GM12874 (cell line): ENCODE data around the gene CHST11.

Experiments
- TF ChIP-seq, protein P1 (sequence below): IDR thresholded peaks from 2 replicates; pipeline ENCODE4 v1.5.1; 2011; ENCODE audit warnings: low read depth, mild to moderate bottlenecking, control low read depth, low read length, moderate library complexity; ENCODE audit not compliant: insufficient read depth

The CHST11 gene

DNA sequence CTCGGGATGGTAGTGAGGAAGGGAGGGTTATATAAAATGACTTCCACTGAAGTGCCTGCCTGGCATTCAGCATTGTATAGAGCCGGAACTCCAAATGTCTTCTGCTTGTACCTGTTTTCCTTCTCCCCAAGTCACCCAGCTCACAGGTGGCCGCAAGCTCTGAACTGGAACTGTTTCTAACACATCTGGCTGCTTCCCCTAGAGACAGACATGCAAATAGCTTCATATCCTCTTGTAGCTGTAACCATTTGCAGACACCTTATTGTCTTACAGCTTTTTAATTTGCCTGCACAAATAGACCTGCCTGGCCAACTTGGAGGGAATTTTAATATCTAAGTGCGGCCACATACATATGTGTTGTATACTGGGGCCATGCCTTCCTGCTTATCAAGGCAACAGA lies 126.0 kb downstream of the CHST11 start:
- TF ChIP-seq, protein P1, sequence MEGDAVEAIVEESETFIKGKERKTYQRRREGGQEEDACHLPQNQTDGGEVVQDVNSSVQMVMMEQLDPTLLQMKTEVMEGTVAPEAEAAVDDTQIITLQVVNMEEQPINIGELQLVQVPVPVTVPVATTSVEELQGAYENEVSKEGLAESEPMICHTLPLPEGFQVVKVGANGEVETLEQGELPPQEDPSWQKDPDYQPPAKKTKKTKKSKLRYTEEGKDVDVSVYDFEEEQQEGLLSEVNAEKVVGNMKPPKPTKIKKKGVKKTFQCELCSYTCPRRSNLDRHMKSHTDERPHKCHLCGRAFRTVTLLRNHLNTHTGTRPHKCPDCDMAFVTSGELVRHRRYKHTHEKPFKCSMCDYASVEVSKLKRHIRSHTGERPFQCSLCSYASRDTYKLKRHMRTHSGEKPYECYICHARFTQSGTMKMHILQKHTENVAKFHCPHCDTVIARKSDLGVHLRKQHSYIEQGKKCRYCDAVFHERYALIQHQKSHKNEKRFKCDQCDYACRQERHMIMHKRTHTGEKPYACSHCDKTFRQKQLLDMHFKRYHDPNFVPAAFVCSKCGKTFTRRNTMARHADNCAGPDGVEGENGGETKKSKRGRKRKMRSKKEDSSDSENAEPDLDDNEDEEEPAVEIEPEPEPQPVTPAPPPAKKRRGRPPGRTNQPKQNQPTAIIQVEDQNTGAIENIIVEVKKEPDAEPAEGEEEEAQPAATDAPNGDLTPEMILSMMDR, result no peak

DNA sequence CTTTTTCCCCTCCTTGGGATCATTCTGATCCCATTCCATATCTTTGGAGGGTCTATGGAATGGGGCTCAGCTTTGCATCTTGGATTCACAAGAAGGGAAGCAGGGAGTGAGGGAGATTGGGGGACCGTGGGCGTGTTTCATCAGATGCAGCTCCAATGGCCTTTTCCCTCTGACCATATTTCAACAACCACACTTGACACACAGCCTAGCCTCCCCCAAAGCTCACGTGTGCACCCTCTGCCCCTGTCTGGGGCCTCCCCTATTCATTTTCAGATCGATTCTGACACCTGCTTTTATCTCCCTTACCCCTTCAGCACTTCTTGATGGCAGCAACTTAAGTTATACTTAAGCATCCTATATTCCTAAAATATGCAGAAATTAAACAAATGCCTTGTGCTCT lies 126.6 kb downstream of the CHST11 start:
- TF ChIP-seq, protein P1, result no peak

DNA sequence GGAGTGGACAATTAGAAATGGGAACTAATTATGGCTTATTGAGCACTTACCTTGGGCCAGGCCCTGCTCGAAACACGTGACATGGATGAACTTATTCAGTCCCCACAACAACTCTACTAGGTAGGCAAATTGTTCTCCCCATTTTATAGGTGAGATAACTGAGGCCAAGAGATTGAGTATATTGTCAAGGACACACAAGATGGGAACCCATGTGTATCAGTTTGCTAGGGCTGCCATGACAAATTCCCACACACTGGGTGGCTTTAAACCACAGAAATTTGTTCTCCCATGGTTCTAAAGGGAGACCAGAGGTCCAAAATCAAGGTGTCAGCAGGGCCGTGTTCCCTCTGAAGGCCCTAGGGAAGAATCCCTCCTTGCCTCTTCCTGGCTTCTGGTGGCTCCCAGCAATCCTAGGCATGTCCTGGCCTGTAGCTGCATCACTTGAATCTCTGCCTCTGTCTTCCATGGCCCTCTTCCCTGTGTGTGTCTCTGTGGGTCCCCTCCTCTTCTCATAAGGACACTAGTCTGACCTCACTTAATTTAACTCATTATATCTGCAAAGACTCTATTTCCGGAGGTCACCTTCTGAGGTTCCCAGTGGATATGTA lies 128.8 kb downstream of the CHST11 start:
- TF ChIP-seq, protein P1, result no peak

DNA sequence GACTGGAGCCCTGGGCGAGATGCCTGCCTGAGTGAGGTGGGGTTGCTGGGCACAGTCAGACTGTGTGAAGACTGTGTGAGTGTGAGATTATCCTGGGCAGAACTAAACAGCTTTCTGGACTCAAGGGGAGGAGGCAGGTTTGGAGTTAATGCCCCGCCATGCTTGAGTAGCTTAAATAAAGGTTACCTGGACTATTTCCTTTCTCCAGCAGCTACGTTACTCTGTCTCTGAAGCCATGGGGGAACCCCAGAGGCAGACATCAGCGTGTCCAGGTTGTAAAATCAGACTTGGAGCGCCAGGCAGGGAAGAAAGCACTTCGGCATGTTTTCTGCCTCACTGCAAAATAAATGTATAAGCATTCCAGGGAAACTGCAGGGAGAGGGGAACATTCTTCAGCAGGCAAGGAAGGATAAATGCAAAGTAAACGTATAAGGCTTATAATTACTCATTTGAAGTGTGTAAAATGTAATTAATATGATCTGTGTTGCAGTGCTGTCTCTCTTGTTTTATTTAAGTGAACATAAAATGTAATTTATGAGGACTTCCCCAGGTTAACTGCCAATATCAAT lies 129.7 kb downstream of the CHST11 start:
- TF ChIP-seq, protein P1, result no peak

DNA sequence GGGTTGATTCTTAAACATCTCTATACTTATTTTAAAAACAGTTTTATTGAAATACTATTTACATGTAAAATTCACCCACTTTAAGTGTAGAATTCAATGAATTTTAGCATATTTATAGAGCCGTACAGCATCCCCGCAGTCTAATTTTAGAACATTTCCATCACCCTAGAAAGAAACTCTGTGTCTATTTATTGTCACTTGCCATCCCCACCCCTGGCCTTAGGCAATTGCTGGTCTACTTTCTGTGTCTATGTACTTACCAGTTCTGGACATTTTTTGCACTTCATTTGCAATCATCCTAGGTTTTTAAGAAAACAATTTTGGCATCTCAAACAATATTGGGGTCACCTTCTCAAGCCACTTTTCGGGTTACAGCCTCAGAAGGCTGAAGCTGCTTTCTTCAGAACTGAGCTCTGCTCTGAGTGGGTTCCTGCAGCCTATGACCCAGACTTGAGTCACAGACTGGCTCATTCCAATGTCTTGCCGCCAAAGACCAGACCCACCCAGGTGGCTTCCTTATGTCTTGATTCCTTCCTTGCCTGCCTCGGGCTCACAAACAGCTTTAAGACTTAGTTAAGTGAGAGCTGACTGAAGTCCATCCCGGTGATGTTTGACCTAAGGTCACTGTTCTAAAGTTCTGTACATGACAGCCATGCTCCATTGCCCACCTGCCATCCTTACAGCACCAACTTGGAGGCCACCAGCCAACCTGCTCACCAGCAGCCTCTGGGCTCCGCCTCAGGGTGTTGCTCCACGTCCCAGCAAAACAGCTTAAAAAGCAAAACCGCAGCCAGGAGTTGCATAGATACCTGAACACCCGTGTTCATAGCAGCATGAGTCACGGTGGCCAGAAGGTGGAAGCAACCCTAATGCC lies 131.5 kb downstream of the CHST11 start:
- TF ChIP-seq, protein P1, result no peak

DNA sequence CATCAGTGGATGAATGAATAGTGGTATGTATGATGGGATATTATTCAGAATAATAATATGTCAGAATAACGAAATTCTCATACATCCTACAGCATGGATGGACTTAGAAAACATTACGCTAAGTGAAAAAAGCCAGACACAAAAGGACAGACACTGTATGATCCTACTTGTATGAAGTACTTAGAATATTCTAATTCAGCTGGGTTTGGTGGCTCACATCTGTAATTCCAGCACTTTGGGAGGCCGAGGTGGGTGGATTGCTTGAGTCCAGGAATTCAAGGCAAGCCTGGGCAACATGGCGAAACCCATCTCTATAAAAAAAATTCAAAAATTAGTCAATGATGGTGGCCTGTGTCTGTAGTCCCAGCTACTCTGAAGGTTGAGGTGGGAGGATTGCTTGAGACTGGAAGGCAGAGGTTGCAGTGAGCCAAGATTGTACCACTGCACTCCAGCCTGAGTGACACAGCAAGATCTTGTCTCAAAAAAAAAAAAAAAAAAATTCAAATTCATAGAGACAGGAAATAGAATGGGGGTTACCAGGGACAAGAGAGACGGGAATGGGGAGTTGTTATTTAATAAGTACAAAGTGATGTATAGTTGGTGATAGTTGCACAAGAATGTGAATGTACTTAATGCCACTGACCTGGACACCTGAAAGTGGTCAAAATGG lies 132.3 kb downstream of the CHST11 start:
- TF ChIP-seq, protein P1, result no peak

DNA sequence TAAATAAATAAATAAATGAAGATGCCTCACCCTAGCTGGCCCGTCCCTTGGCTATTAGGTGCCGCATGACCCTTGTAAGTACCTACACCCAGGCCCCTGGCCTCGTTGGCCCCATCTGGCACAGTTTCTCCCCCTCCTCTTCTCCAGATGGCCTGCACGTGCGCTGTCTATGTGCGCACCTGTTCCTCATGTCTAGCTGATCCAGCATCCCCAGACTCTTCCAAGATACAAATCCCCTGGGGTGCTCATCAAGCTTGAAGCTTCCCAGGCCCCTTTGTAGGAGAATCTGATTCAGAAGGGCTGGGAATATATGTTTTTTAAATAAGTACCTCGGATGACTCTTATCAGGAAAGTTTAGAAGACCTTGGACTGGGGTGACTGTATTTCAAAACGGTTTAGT lies 133.3 kb downstream of the CHST11 start:
- TF ChIP-seq, protein P1, result no peak
